H1 (cell line): ENCODE measurements around the gene ARHGAP26. TPM values are rescaled to one million over a fixed set of nuclear protein-coding genes. Genes with fewer than 3 reads are reported as not detected.

Experiments
- CTCF ChIA-PET: fragments of 300-600 bp; sonication (Branson Sonifier 250); formaldehyde crosslinking; loops from one replicate; lab custom pipeline; 2021; ENCODE audit not compliant: partially characterized antibody; lab: Charles Lee
- POLR2A ChIA-PET: fragments of 300-600 bp; sonication (Branson Sonifier 250); formaldehyde crosslinking; loops from one replicate; lab custom pipeline; 2021; ENCODE audit warnings: inconsistent platforms; ENCODE audit not compliant: partially characterized antibody; lab: Charles Lee
- DNase-seq, 2 experiments: peaks; one replicate each; pipeline versions ENCODE4 v3.0.0 to v3.0.0-alpha.2; 2010 to 2022; ENCODE audit warnings: low spot score in 2 of 2, low read depth in 1 of 2, mixed read lengths in 1 of 2
- FAIRE-seq: peaks from 2 replicates; lab custom pipeline; 2011; peaks lifted over from hg19 to GRCh38; lab: Jason Lieb, UNC
- H2AFZ ChIP-seq: 2 replicates; pipeline ENCODE4 v1.8.1; 2012; ENCODE audit warnings: low read length, inconsistent platforms
- H2AK5ac ChIP-seq: 2 replicates; pipeline ENCODE4 v1.6.1; 2013; ENCODE audit warnings: low read depth, low read length
- H2BK120ac ChIP-seq: replicated peaks from 2 replicates; pipeline ENCODE3; 2013; ENCODE audit warnings: low read depth, low read length, inconsistent platforms
- H2BK12ac ChIP-seq: 2 replicates; pipeline ENCODE4 v1.6.1; 2013; ENCODE audit warnings: low read depth, low read length
- H2BK15ac ChIP-seq: 2 replicates; pipeline ENCODE4 v1.6.1; 2013; ENCODE audit warnings: low read length
- H2BK20ac ChIP-seq: 2 replicates; pipeline ENCODE4 v1.6.1; 2013; ENCODE audit warnings: low read length
- H2BK5ac ChIP-seq: 2 replicates; pipeline ENCODE4 v1.6.1; 2013; ENCODE audit warnings: low read depth, low read length
- H3K14ac ChIP-seq: 2 replicates; pipeline ENCODE4 v1.6.1; 2013; ENCODE audit warnings: inconsistent platforms; ENCODE audit not compliant: insufficient read length
- H3K18ac ChIP-seq: 2 replicates; pipeline ENCODE4 v1.6.1; 2013; ENCODE audit warnings: low read length; ENCODE audit errors: extremely low read depth
- H3K23ac ChIP-seq: 2 replicates; pipeline ENCODE4 v1.6.1; 2013; ENCODE audit warnings: inconsistent platforms; ENCODE audit not compliant: insufficient read length
- H3K23me2 ChIP-seq: 2 replicates; pipeline ENCODE4 v1.6.1; 2013; ENCODE audit warnings: low read depth, low read length
- H3K27ac ChIP-seq: 2 replicates; pipeline ENCODE4 v1.6.1; 2011; ENCODE audit warnings: low read depth, low read length, inconsistent platforms
- H3K27me3 ChIP-seq, 4 experiments: replicated peaks in 1 of 4; 1 replicate in 1 of 4; 2 replicates in 3 of 4; pipeline versions ENCODE4 v1.6.1 to v1.8.1; 2011 to 2013; ENCODE audit warnings: low read length in 3 of 4, mild to moderate bottlenecking in 3 of 4, inconsistent platforms in 2 of 4, mixed read lengths in 2 of 4, moderate library complexity in 1 of 4; ENCODE audit not compliant: control insufficient read depth in 3 of 4, insufficient read depth in 3 of 4; ENCODE audit errors: extremely low read depth in 1 of 4
- H3K36me3 ChIP-seq, 4 experiments: 2 replicates each; pipeline versions ENCODE4 v1.6.1 to v1.8.1; 2011 to 2013; ENCODE audit warnings: mild to moderate bottlenecking in 4 of 4, low read length in 3 of 4, moderate library complexity in 2 of 4, control low read depth in 1 of 4, inconsistent platforms in 1 of 4; ENCODE audit not compliant: insufficient read depth in 4 of 4, control insufficient read depth in 2 of 4
- H3K4ac ChIP-seq: replicated peaks from 2 replicates; pipeline ENCODE3; 2013; ENCODE audit warnings: low read length, low read depth, mixed read lengths, inconsistent platforms; ENCODE audit not compliant: insufficient read length
- H3K4me1 ChIP-seq, 4 experiments: replicated peaks in 1 of 4; 1 replicate in 1 of 4; 2 replicates in 3 of 4; pipeline versions ENCODE4 v1.6.1 to v1.8.1; 2011 to 2013; ENCODE audit warnings: low read length in 3 of 4, inconsistent platforms in 2 of 4, mixed read lengths in 1 of 4; ENCODE audit not compliant: insufficient read depth in 4 of 4, control insufficient read depth in 3 of 4
- H3K4me2 ChIP-seq, 2 experiments: 2 replicates each; pipeline versions ENCODE4 v1.6.1 to v1.8.1; 2011 to 2013; ENCODE audit warnings: low read depth in 2 of 2, low read length in 2 of 2, control low read depth in 1 of 2, inconsistent platforms in 1 of 2, mild to moderate bottlenecking in 1 of 2; ENCODE audit not compliant: insufficient read depth in 1 of 2
- H3K4me3 ChIP-seq, 4 experiments: fragments of 200-600, 300-600 bp in 1 of 4; sonication (generic), shearing (Covaris generic), sonication (Bioruptor Twin) in 1 of 4; 2 replicates each; pipeline versions ENCODE4 v1.5.1 to v1.8.1; 2011 to 2016; ENCODE audit warnings: low read length in 4 of 4, low read depth in 3 of 4, control low read depth in 2 of 4, inconsistent platforms in 2 of 4, mild to moderate bottlenecking in 2 of 4, mixed read lengths in 1 of 4, moderate library complexity in 1 of 4; ENCODE audit not compliant: insufficient read depth in 2 of 4; ENCODE audit errors: extremely low read depth in 1 of 4
- H3K56ac ChIP-seq: replicated peaks from 2 replicates; pipeline ENCODE3; 2013; ENCODE audit warnings: low read depth, mild to moderate bottlenecking, mixed read lengths, low read length, inconsistent platforms; ENCODE audit not compliant: insufficient read length
- H3K79me1 ChIP-seq: 2 replicates; pipeline ENCODE4 v1.6.1; 2013; ENCODE audit warnings: low read depth, low read length, control low read depth
- H3K79me2 ChIP-seq, 2 experiments: 2 replicates each; pipeline versions ENCODE4 v1.6.1 to v1.8.1; 2012 to 2013; ENCODE audit warnings: low read length in 2 of 2, mild to moderate bottlenecking in 2 of 2, inconsistent platforms in 1 of 2; ENCODE audit not compliant: insufficient read depth in 2 of 2, control insufficient read depth in 1 of 2
- H3K9ac ChIP-seq, 4 experiments: replicated peaks in 1 of 4; 1 replicate in 1 of 4; 2 replicates in 3 of 4; pipeline versions ENCODE4 v1.6.1 to v1.8.1; 2011 to 2013; ENCODE audit warnings: low read depth in 3 of 4, low read length in 3 of 4, control low read depth in 2 of 4, mild to moderate bottlenecking in 2 of 4, moderate library complexity in 2 of 4, inconsistent platforms in 1 of 4; ENCODE audit errors: extremely low read depth in 1 of 4
- H3K9me3 ChIP-seq, 2 experiments: 2 replicates each; pipeline versions ENCODE4 v1.6.1 to v1.8.1; 2012 to 2013; ENCODE audit warnings: mild to moderate bottlenecking in 2 of 2, moderate library complexity in 2 of 2, control low read depth in 1 of 2, inconsistent platforms in 1 of 2, low read depth in 1 of 2, low read length in 1 of 2, mixed read lengths in 1 of 2; ENCODE audit not compliant: insufficient read depth in 2 of 2
- H4K20me1 ChIP-seq, 2 experiments: replicated peaks in 1 of 2; 2 replicates each; pipeline versions ENCODE3 to v1.8.1; 2011 to 2013; ENCODE audit warnings: inconsistent platforms in 2 of 2, low read length in 2 of 2, mild to moderate bottlenecking in 1 of 2; ENCODE audit not compliant: insufficient read depth in 2 of 2, control insufficient read depth in 1 of 2
- H4K5ac ChIP-seq: 2 replicates; pipeline ENCODE4 v1.6.1; 2013; ENCODE audit warnings: low read length, low read depth, mixed read lengths, inconsistent platforms; ENCODE audit not compliant: insufficient read length
- H4K8ac ChIP-seq: 2 replicates; pipeline ENCODE4 v1.8.0; 2013; ENCODE audit warnings: mild to moderate bottlenecking, moderate library complexity, low read length, inconsistent platforms; ENCODE audit not compliant: insufficient read depth; ENCODE audit errors: extremely low read depth
- H4K91ac ChIP-seq: replicated peaks from 2 replicates; pipeline ENCODE3; 2013; ENCODE audit warnings: low read length, mixed read lengths, inconsistent platforms; ENCODE audit not compliant: insufficient read length
- ATF3 ChIP-seq: IDR thresholded peaks from 2 replicates; pipeline ENCODE4 v1.6.1; 2011; ENCODE audit warnings: low read depth, mild to moderate bottlenecking, low read length; ENCODE audit not compliant: insufficient read depth
- BCL11A ChIP-seq, 2 experiments: IDR thresholded peaks; one replicate each; pipeline ENCODE4 v1.6.1; 2011; ENCODE audit warnings: low read depth in 2 of 2, low read length in 2 of 2, mild to moderate bottlenecking in 2 of 2
- CBX8 ChIP-seq: fragments of 300-800, 300-1000 bp; sonication (generic); IDR thresholded peaks from 2 replicates; pipeline ENCODE4 v1.7.1; 2016; ENCODE audit warnings: low read depth, low read length, borderline replicate concordance
- CHD1 ChIP-seq: IDR thresholded peaks from 2 replicates; pipeline ENCODE4 v1.6.1; 2012; ENCODE audit warnings: low read depth, low read length, improper control_type of control experiment
- CHD2 ChIP-seq: IDR thresholded peaks from 2 replicates; pipeline ENCODE4 v1.6.1; 2012; ENCODE audit warnings: low read length, improper control_type of control experiment
- EGR1 ChIP-seq: IDR thresholded peaks from 2 replicates; pipeline ENCODE4 v1.6.1; 2011; ENCODE audit warnings: low read depth, low read length, borderline replicate concordance
- EP300 ChIP-seq, 2 experiments: IDR thresholded peaks; 1 replicate in 1 of 2; 2 replicates in 1 of 2; pipeline ENCODE4 v1.6.1; 2011 to 2012; ENCODE audit warnings: low read depth in 2 of 2, low read length in 2 of 2, mild to moderate bottlenecking in 2 of 2, borderline replicate concordance in 1 of 2, inconsistent platforms in 1 of 2, moderate library complexity in 1 of 2
- GABPA ChIP-seq: IDR thresholded peaks from 2 replicates; pipeline ENCODE4 v1.6.1; 2011; ENCODE audit warnings: mild to moderate bottlenecking, low read length, moderate library complexity, borderline replicate concordance; ENCODE audit not compliant: insufficient read depth
- JUND ChIP-seq: IDR thresholded peaks from 2 replicates; pipeline ENCODE4 v1.6.1; 2011; ENCODE audit warnings: mild to moderate bottlenecking, improper control_type of control experiment, low read length
- KDM4A ChIP-seq: IDR thresholded peaks from one replicate; pipeline ENCODE4 v1.7.1; 2012; ENCODE audit warnings: low read depth, mild to moderate bottlenecking, moderate library complexity, low read length, inconsistent platforms; ENCODE audit not compliant: severe bottlenecking
- POLR2A ChIP-seq, 2 experiments: IDR thresholded peaks; 1 replicate in 1 of 2; 2 replicates in 1 of 2; pipeline ENCODE4 v1.6.1; 2011; ENCODE audit warnings: low read depth in 2 of 2, low read length in 2 of 2, mild to moderate bottlenecking in 2 of 2; ENCODE audit errors: control extremely low read depth in 1 of 2
- RNF2 ChIP-seq: fragments of 200-900, 300-1000 bp; sonication (generic); IDR thresholded peaks from 2 replicates; pipeline ENCODE4 v1.7.1; 2016; ENCODE audit warnings: borderline replicate concordance, low read depth, mild to moderate bottlenecking, antibody characterized with exemption, low read length; ENCODE audit not compliant: poor library complexity, severe bottlenecking; ENCODE audit errors: missing control alignments
- TBP ChIP-seq: IDR thresholded peaks from 2 replicates; pipeline ENCODE4 v1.6.1; 2011; ENCODE audit warnings: low read depth, low read length, improper control_type of control experiment
- TEAD4 ChIP-seq: IDR thresholded peaks from 2 replicates; pipeline ENCODE4 v1.6.1; 2012; ENCODE audit warnings: low read depth, low read length, inconsistent platforms, mixed read lengths
- WGBS, 2 experiments: shearing (Covaris generic) in 1 of 2; methylation state at CpG; one replicate each; pipeline versions ENCODE4 v1.1.6 to v1.1.7; 2013 to 2015; ENCODE audit warnings: low lambda C conversion rate in 2 of 2, mixed read lengths in 2 of 2, inconsistent platforms in 1 of 2, low coverage in 1 of 2, missing lambda C conversion rate in 1 of 2; ENCODE audit not compliant: insufficient replicate concordance in 2 of 2, insufficient coverage in 1 of 2, insufficient read length in 1 of 2; ENCODE audit errors: extremely low coverage in 1 of 2, missing lambda C conversion rate in 1 of 2; 5-methylcytosine and 5-hydroxymethylcytosine counted together
- polyA plus RNA-seq, 7 experiments: library from polyadenylated mRNA; depleted of rRNA in 3 of 7; stranded (reverse) in 5 of 7; unstranded in 2 of 7; fragments of >200 nt in 5 of 7; fragments of 200-250 nt in 2 of 7; gene quantifications; 1 replicate in 5 of 7; 2 replicates in 1 of 7; 4 replicates in 1 of 7; pipeline versions ENCODE4 v1.2.1 to v1.2.3, GENCODE V29; 2011 to 2013; ENCODE audit warnings: missing spikeins in 2 of 7, mixed read lengths in 2 of 7
- total RNA-seq: library from RNA; stranded (reverse); fragmentation: NEBNext Ultra II Directional; extraction: Animal tissue kit (Norgen Biotek cat#: 25700); gene quantifications from 2 replicates; pipeline ENCODE4 v1.2.1, GENCODE V29; 2021

Gene ARHGAP26
- total and polyA plus RNA-seq, 2 of the 8 experiments (the other 6 are each of a cell fraction or from before 2014, with no cell fraction given) = 7.1 to 24.8 TPM

- H4K5ac ChIP-seq = no peak overlapping the region
- H2BK5ac ChIP-seq = no peak overlapping the region
- WGBS, 2 experiments = 89% methylated on average over 3 of the region's 3 CpGs; no CpG with 5 or more reads in 1 of the 2 experiments
- no peak overlapping the region for H3K27ac ChIP-seq
- DNase-seq = no peak
- ChIA-PET POLR2A (no interaction called here), CTCF (interaction anchor here (1.0 to 1.6 kb wide), 4 partner anchors 21 to 83 kb away, joined by 3 to 5 read pairs (median 4); no protein-coding TSS in a partner anchor)
- H3K23me2 ChIP-seq = no peaks in the 10 kb centered on the region
- no peak overlapping the region for H2BK20ac ChIP-seq
- no peak overlapping the region for H3K4me2 ChIP-seq
- no peak overlapping the region for H3K23ac ChIP-seq
- H3K4me3 ChIP-seq = no peak overlapping the region
- H2AK5ac ChIP-seq = 0 out of 2 replicates have a peak overlapping the region, but pooled peaks have one; percentile 55
- peaks cover 2% of the 10 kb centered on the region; the same call in 1 of the 2 replicates for H3K79me1 ChIP-seq
- no peaks in the 10 kb centered on the region for H3K27me3 ChIP-seq
- peak overlapping the region; percentile 62; the same call in 1 of the 2 replicates for H2BK12ac ChIP-seq
- H3K36me3 ChIP-seq = no peaks in the 10 kb centered on the region
- H3K79me2 ChIP-seq = peaks cover 0 to 38% of the 10 kb centered on the region in 2 experiments; a peak in 1 of 4 replicates
- H4K8ac ChIP-seq = no peak overlapping the region
- no peak overlapping the region for H2AFZ ChIP-seq
- no peak overlapping the region for H3K14ac ChIP-seq
- no peaks in the 10 kb centered on the region for H4K20me1 ChIP-seq
- peaks cover 0 to 13% (median 6%) of the 10 kb centered on the region in 4 experiments; a peak in 5 of 7 replicates for H3K4me1 ChIP-seq
- H3K18ac ChIP-seq = no peak overlapping the region
- H3K4ac ChIP-seq = no peak overlapping the region
- no peak overlapping the region for H3K9ac ChIP-seq
- H3K56ac ChIP-seq = no peak overlapping the region
- H2BK120ac ChIP-seq = no peak overlapping the region
- no peaks in the 10 kb centered on the region for H3K9me3 ChIP-seq
- no peak overlapping the region for H4K91ac ChIP-seq
- H2BK15ac ChIP-seq = no peak overlapping the region
- FAIRE-seq = no peak
- TF ChIP-seq EGR1 = no peak
- no peak for TF ChIP-seq GABPA
- TF ChIP-seq CBX8 = no peak
- TF ChIP-seq TBP = no peak
- TF ChIP-seq POLR2A (IDR thresholded peaks at IDR 0.05; ENCODE audit: control extremely low read depth in 1 of 2, low read depth in 2 of 2, low read length in 2 of 2) = no peak
- no peak for TF ChIP-seq ATF3
- TF ChIP-seq KDM4A = no peak
- TF ChIP-seq CHD1 = no peak
- no peak for TF ChIP-seq CHD2
- no peak for TF ChIP-seq RNF2
- no peak for TF ChIP-seq JUND
- no peak for TF ChIP-seq TEAD4
- TF ChIP-seq BCL11A (IDR thresholded peaks at IDR 0.05; ENCODE audit: low read depth in 2 of 2, low read length in 2 of 2) = no peak
- no peak for TF ChIP-seq EP300 (IDR thresholded peaks at IDR 0.05; ENCODE audit: borderline replicate concordance in 1 of 2, low read depth in 2 of 2, low read length in 2 of 2)
These were observed 60.8 kb downstream of the ARHGAP26 start for GRCh38 chr5:142831009-142831383.
